ENCODE results near the gene MAP3K10. TPM values are rescaled to one million over a fixed set of nuclear protein-coding genes. Genes with fewer than 3 reads are reported as not detected.
"Not testable (repeated sequence)": the region's sequence is repeated elsewhere in the genome, so short reads cannot be mapped to it uniquely, and the experiment has no call there.

The MAP3K10 gene
- 10 to 100 TPM; 10.2 to 24.8 (median 11.6) TPM for total RNA-seq

DNA sequence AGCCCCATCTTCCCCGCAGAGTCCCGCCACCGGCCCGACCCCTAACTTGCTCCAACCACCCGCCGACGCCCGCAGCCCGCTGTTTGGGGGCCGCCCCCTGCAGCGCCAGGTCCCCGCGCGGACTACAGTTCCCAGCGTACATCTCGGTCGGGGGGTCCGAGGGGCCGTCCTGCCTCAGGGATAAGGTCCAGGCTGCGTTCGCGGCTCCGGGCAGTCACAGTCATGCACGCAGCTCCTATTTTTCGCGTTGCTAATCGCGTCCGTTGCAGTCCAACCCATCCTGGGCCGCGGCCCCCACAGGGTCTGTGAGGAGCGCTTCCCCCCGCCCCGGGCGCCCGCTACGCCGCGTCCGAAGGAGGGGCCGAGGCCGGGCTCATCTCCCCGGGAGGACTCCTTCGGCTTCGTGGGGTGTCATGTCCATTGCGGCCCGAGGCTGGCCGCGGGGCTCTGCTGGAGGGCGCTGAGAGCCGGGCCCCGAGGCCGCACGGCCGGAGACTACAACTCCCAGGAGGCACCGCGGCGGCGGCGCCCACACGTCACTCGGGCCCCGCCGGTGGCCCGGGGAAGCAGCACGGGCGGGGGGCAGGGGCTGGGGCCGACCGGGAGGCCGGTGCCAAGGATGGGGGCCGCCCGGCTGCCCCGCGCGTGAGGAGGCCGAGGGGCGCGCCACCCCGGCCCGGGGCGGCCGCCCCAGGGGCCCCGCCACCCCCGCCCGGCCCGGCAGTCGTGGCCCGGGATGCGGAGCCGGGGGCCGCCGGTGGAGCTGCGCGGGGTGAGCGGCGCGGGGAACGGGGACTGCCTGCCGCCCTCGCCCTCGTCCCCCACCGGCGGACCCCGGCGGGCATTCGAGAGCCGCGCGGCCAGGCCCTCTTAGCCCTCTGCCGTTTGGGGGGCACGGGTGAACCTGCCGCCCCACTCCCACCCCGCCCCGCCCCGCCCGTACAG, at the start of gene MAP3K10:
Gene MAP3K10, plus strand, starts transcription at position 536 of the 945 bp plus-strand sequence. CDS start 606 bp downstream, outside the sequence.
- TF ChIP-seq, protein P1, sequence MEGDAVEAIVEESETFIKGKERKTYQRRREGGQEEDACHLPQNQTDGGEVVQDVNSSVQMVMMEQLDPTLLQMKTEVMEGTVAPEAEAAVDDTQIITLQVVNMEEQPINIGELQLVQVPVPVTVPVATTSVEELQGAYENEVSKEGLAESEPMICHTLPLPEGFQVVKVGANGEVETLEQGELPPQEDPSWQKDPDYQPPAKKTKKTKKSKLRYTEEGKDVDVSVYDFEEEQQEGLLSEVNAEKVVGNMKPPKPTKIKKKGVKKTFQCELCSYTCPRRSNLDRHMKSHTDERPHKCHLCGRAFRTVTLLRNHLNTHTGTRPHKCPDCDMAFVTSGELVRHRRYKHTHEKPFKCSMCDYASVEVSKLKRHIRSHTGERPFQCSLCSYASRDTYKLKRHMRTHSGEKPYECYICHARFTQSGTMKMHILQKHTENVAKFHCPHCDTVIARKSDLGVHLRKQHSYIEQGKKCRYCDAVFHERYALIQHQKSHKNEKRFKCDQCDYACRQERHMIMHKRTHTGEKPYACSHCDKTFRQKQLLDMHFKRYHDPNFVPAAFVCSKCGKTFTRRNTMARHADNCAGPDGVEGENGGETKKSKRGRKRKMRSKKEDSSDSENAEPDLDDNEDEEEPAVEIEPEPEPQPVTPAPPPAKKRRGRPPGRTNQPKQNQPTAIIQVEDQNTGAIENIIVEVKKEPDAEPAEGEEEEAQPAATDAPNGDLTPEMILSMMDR (IDR thresholded peaks at IDR 0.05) = no peak
- TF ChIP-seq POLR2A (IDR thresholded peaks at IDR 0.05) = no peak
- WGBS, 2 donors = 0% methylated on average over 28 to 36 of the region's 116 CpGs
- intact Hi-C loops (cut with DNase I; ENCODE audit: low total_unique reads) = no loop called here
- H3K4me3 ChIP-seq (ENCODE audit: low read depth, poor library complexity, severe bottlenecking) = peak within 1 kb of the TSS; percentile 96
- peak; percentile 34 to 94 for DNase-seq (ENCODE audit: low spot score in 2 of 2)

DNA sequence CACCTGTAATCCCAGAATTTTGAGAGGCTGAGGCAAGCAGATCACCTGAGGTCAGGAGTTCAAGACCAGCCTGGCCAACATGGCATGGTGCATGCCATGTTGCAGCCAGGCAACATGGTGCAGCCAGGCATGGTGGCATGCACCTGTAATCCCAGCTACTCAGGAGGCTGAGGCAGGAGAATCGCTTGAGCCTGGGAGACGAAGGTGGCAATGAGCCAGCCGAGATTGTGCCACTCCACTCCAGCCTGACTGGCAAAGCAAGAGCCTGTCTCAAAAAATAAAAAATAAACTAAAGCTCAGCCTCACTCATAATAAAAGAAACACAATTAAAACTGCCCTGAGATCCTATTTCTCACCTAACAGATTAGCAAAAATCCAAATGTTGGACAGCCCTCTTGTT, 49.7 kb upstream of the MAP3K10 start:
- TF ChIP-seq, protein P1 (IDR thresholded peaks at IDR 0.05) = no peak
- no peak for TF ChIP-seq POLR2A (IDR thresholded peaks at IDR 0.05)
- intact Hi-C loops (cut with DNase I; ENCODE audit: low total_unique reads) = no loop called here
- 64 to 79% methylated on average over 3 of the region's 3 CpGs for WGBS, 2 donors
- DNase-seq (ENCODE audit: low spot score in 2 of 2) = no peak
- no peak overlapping the region for H3K4me3 ChIP-seq (ENCODE audit: low read depth, poor library complexity, severe bottlenecking)

DNA sequence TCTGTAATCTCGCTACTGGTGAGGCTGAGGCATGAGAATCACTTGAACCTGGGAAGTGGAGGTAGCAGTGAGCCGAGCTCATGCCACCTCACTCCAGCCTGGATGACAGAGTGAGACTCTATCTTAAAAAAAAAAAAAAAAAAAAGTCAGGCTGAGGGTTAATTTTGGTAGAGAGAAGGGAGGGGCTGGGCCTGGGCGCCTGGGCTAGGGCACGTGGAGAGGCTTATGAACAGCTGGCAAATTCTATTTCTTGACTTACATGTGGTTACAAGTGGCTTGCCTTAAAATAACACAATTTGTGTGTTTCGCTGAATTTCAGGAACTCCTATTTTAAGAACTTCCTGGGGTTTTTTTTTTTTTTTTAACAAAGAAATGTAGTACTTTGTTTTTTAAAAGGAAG, 47.6 kb upstream of the MAP3K10 start:
- WGBS, 2 donors = 29 to 39% methylated on average over 5 of the region's 5 CpGs
- DNase-seq (ENCODE audit: low spot score in 2 of 2) = no peak
- intact Hi-C loops (cut with DNase I; ENCODE audit: low total_unique reads) = no loop called here

DNA sequence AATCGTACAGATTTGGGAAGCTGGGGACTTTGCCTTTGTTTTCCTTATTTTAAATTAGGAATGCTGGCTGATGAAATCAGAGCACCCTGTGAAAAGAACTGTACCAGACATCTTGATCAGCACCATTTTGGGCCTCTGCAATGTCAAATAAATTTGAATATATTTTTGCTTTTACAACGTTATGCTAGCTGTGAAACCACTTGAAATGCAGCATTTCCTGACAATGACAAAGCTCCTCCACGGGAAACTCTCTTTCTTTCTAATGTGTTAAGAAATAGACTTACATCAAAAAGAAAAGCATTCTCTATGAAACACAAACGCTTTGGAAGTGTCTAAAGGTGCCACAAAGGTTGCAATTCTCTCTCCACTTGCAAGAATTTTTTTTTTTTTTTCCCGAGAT, 47.1 kb upstream of the MAP3K10 start:
- DNase-seq (ENCODE audit: low spot score in 2 of 2) = no peak
- intact Hi-C loops (cut with DNase I; ENCODE audit: low total_unique reads) = no loop called here
- H3K4me3 ChIP-seq (ENCODE audit: low read depth, poor library complexity, severe bottlenecking) = no peak overlapping the region
- TF ChIP-seq, protein P1 (IDR thresholded peaks at IDR 0.05) = no peak
- TF ChIP-seq POLR2A (IDR thresholded peaks at IDR 0.05) = no peak
- 39% methylated on average over 5 of the region's 5 CpGs for WGBS, 2 donors

More for the DNA sequence above, 47.6 kb upstream of the MAP3K10 start:
- TF ChIP-seq, protein P1 (IDR thresholded peaks at IDR 0.05) = no peak
- TF ChIP-seq POLR2A (IDR thresholded peaks at IDR 0.05) = no peak
- no peak overlapping the region for H3K4me3 ChIP-seq (ENCODE audit: low read depth, poor library complexity, severe bottlenecking)

- 77 to 84% methylated on average over 5 of the region's 5 CpGs for WGBS, 2 donors
- intact Hi-C loops (cut with DNase I; ENCODE audit: low total_unique reads) = no loop called here
Measured at GRCh38 chr19:40144947-40145748, 46.1 kb upstream of the MAP3K10 start.

DNA sequence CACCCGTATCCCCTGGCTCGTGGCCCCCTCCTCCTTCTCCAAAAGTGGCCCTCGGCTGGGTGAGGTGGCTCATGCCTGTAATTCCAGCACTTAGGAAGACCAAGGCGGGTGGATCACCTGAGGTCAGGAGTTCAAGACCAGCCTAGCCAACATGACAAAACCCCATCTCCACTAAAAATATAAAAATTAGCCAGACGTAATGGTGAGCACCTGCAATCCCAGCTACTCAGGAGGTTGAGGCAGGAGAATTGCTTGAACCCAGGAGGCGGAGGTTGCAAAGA, 45.5 kb upstream of the MAP3K10 start:
- WGBS, 2 donors = 81 to 86% methylated on average over 6 of the region's 6 CpGs
- intact Hi-C loops (cut with DNase I; ENCODE audit: low total_unique reads); H3K4me3 ChIP-seq (ENCODE audit: low read depth, poor library complexity, severe bottlenecking): not testable (repeated sequence)
- DNase-seq (ENCODE audit: low spot score in 2 of 2) = peak in 1 of 2 donors; percentile 72

More at GRCh38 chr19:40144947-40145748, 46.1 kb upstream of the MAP3K10 start:
- TF ChIP-seq, protein P1 (IDR thresholded peaks at IDR 0.05) = no peak
- TF ChIP-seq POLR2A (IDR thresholded peaks at IDR 0.05) = no peak
- no peak overlapping the region for H3K4me3 ChIP-seq (ENCODE audit: low read depth, poor library complexity, severe bottlenecking)
- DNase-seq (ENCODE audit: low spot score in 2 of 2) = no peak
